ENCODE data around the gene RGS17. TPM values are rescaled to one million over a fixed set of nuclear protein-coding genes. Genes with fewer than 3 reads are reported as not detected.

RGS17 gene
- total and polyA plus RNA-seq, 10 of the 15 experiments (the other 5 are each of a cell fraction or from before 2014, with no cell fraction given): 0.06 to 0.29 (median 0.14) TPM; not detected in 4

GRCh38 chr6:153065222-153065621 lies 65.9 kb downstream of the RGS17 start:
- intact Hi-C loops (cut with micrococcal nuclease; ENCODE audit: unreplicated experiment): no loop called here
- ATAC-seq (no peak), DNase-seq (ENCODE audit: low read depth, low spot score) (no peak), FAIRE-seq (no peak)
- in situ Hi-C loops (cut with MboI): no loop called here
- H3K36me3 ChIP-seq (ENCODE audit: control insufficient read depth in 2 of 2, insufficient read depth in 2 of 2, low read length in 1 of 2): no peaks in the 10 kb centered on the region
- TF ChIP-seq ZNF217 (IDR thresholded peaks at IDR 0.05): no peak
- no TSS peak for BruUV-seq (replicated peaks)
- H3K9me3 ChIP-seq (replicated peaks; ENCODE audit: control insufficient read depth, insufficient read depth, low read length): no peaks in the 10 kb centered on the region
- ChIA-PET SMC1A (ENCODE audit: uncharacterized antibody, unreplicated experiment) (no interaction called here), POLR2A (no interaction called here), CTCF (no interaction called here), RAD21 (ENCODE audit: unreplicated experiment) (no interaction called here)
- no peaks in the 10 kb centered on the region for H3K27me3 ChIP-seq (replicated peaks in 1 of 2; ENCODE audit: control insufficient read depth in 2 of 2, insufficient read depth in 2 of 2, low read length in 1 of 2)
- H4K20me1 ChIP-seq (ENCODE audit: control insufficient read depth, insufficient read depth): no peaks in the 10 kb centered on the region
- no peaks in the 10 kb centered on the region for H3K4me1 ChIP-seq (ENCODE audit: control insufficient read depth, insufficient read depth, low read length)
- no peak overlapping the region for H3K9ac ChIP-seq (ENCODE audit: control insufficient read depth, insufficient read depth, low read length)
- H3K27ac ChIP-seq (ENCODE audit: control insufficient read depth, insufficient read depth): no peak overlapping the region
- no peaks in the 10 kb centered on the region for H3K79me2 ChIP-seq (ENCODE audit: control insufficient read depth, insufficient read depth, low read length)
- no peak overlapping the region for H3K4me2 ChIP-seq (ENCODE audit: control insufficient read depth, insufficient read depth)
- no peak overlapping the region for H3K4me3 ChIP-seq
- H2AFZ ChIP-seq (ENCODE audit: control insufficient read depth, low read depth, low read length): no peak overlapping the region

DNA sequence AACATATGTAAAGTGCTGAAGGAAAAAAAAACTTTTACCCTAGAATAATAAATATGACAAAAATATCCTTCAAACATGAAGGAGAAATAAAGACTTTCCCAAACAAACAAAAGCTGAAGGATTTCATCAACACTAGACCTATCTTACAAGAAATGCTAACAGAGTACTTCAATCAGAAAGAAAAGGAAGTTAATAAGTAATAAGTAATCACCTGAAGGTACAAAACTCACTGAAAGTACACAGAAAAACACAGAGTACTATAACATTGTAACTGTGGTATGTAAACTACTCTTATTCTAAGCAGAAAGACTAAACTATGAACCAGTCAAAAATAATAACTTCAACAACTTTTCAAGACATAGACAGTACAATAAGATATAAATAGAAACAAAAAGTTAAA lies 67.1 kb downstream of the RGS17 start:
- H3K4me2 ChIP-seq (ENCODE audit: control insufficient read depth, insufficient read depth): no peak overlapping the region
- H3K4me1 ChIP-seq (ENCODE audit: control insufficient read depth, insufficient read depth, low read length): no peaks in the 10 kb centered on the region
- no peaks in the 10 kb centered on the region for H3K27me3 ChIP-seq (replicated peaks in 1 of 2; ENCODE audit: control insufficient read depth in 2 of 2, insufficient read depth in 2 of 2, low read length in 1 of 2)
- in situ Hi-C loops (cut with MboI) (no loop called here), intact Hi-C loops (cut with micrococcal nuclease; ENCODE audit: unreplicated experiment) (no loop called here)
- H3K9ac ChIP-seq (ENCODE audit: control insufficient read depth, insufficient read depth, low read length): no peak overlapping the region
- SMC1A ChIA-PET (ENCODE audit: uncharacterized antibody, unreplicated experiment): no interaction called here
- no peaks in the 10 kb centered on the region for H3K79me2 ChIP-seq (ENCODE audit: control insufficient read depth, insufficient read depth, low read length)
- POLR2A ChIA-PET: no interaction called here
- H3K9me3 ChIP-seq (replicated peaks; ENCODE audit: control insufficient read depth, insufficient read depth, low read length): no peaks in the 10 kb centered on the region
- no peaks in the 10 kb centered on the region for H3K36me3 ChIP-seq (ENCODE audit: control insufficient read depth in 2 of 2, insufficient read depth in 2 of 2, low read length in 1 of 2)
- no peak overlapping the region for H3K27ac ChIP-seq (ENCODE audit: control insufficient read depth, insufficient read depth)
- DNase-seq (ENCODE audit: low read depth, low spot score) (no peak), ATAC-seq (no peak), FAIRE-seq (no peak)
- no peak overlapping the region for H2AFZ ChIP-seq (ENCODE audit: control insufficient read depth, low read depth, low read length)
- no peak for TF ChIP-seq NR2C2 (IDR thresholded peaks at IDR 0.05; ENCODE audit: borderline replicate concordance, control insufficient read depth, insufficient read length, low read depth)
- no peak for TF ChIP-seq ZNF687 (IDR thresholded peaks at IDR 0.05)
- TF ChIP-seq MXI1 (IDR thresholded peaks at IDR 0.05; ENCODE audit: low read depth, low read length): no peak
- no peak for TF ChIP-seq SMAD1 (IDR thresholded peaks at IDR 0.05; ENCODE audit: low read depth, partially characterized antibody)
- no peak for TF ChIP-seq SIX5 (IDR thresholded peaks at IDR 0.05; ENCODE audit: low read depth, low read length, severe bottlenecking)
- TF ChIP-seq SMC3 (IDR thresholded peaks at IDR 0.05; ENCODE audit: borderline replicate concordance, low read length): no peak
- TF ChIP-seq, protein P1, sequence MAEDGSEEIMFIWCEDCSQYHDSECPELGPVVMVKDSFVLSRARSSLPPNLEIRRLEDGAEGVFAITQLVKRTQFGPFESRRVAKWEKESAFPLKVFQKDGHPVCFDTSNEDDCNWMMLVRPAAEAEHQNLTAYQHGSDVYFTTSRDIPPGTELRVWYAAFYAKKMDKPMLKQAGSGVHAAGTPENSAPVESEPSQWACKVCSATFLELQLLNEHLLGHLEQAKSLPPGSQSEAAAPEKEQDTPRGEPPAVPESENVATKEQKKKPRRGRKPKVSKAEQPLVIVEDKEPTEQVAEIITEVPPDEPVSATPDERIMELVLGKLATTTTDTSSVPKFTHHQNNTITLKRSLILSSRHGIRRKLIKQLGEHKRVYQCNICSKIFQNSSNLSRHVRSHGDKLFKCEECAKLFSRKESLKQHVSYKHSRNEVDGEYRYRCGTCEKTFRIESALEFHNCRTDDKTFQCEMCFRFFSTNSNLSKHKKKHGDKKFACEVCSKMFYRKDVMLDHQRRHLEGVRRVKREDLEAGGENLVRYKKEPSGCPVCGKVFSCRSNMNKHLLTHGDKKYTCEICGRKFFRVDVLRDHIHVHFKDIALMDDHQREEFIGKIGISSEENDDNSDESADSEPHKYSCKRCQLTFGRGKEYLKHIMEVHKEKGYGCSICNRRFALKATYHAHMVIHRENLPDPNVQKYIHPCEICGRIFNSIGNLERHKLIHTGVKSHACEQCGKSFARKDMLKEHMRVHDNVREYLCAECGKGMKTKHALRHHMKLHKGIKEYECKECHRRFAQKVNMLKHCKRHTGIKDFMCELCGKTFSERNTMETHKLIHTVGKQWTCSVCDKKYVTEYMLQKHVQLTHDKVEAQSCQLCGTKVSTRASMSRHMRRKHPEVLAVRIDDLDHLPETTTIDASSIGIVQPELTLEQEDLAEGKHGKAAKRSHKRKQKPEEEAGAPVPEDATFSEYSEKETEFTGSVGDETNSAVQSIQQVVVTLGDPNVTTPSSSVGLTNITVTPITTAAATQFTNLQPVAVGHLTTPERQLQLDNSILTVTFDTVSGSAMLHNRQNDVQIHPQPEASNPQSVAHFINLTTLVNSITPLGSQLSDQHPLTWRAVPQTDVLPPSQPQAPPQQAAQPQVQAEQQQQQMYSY (CRISPR knock-in tag; IDR thresholded peaks at IDR 0.05): no peak
- TF ChIP-seq PAX8 (IDR thresholded peaks at IDR 0.05): no peak
- no peak for TF ChIP-seq YBX1 (IDR thresholded peaks at IDR 0.05)
- TF ChIP-seq IKZF1 (conservative IDR thresholded peaks at IDR 0.05): no peak
- no peak for TF ChIP-seq ZNF217 (IDR thresholded peaks at IDR 0.05)
- RAD21 ChIA-PET (ENCODE audit: unreplicated experiment): no interaction called here
- CTCF ChIA-PET: no interaction called here
- H4K20me1 ChIP-seq (ENCODE audit: control insufficient read depth, insufficient read depth): no peaks in the 10 kb centered on the region
- BruUV-seq (replicated peaks): no TSS peak
- H3K4me3 ChIP-seq: no peak overlapping the region
